Mucosa of stomach (tissue), 1 donor: ENCODE results near the gene TMEM170A.

ENCODE experiments used
- H3K27me3 ChIP-seq: one replicate; pipeline ENCODE4 v1.7.0; 2013; ENCODE audit warnings: mild to moderate bottlenecking, low read length; ENCODE audit not compliant: control insufficient read depth, insufficient read depth
- H3K36me3 ChIP-seq: one replicate; pipeline ENCODE4 v1.7.0; 2013; ENCODE audit warnings: low read length; ENCODE audit not compliant: control insufficient read depth, insufficient read depth
- H3K4me1 ChIP-seq: one replicate; pipeline ENCODE4 v1.7.0; 2013; ENCODE audit warnings: mild to moderate bottlenecking, low read length; ENCODE audit not compliant: control insufficient read depth, insufficient read depth
- H3K4me3 ChIP-seq: one replicate; pipeline ENCODE4 v1.7.0; 2013; ENCODE audit warnings: low read length
- H3K9ac ChIP-seq: one replicate; pipeline ENCODE4 v1.7.0; 2013; ENCODE audit warnings: mild to moderate bottlenecking, low read length, moderate library complexity
- H3K9me3 ChIP-seq: one replicate; pipeline ENCODE4 v1.7.0; 2013; ENCODE audit warnings: mild to moderate bottlenecking, low read length, moderate library complexity; ENCODE audit not compliant: control insufficient read depth
- donor health status: Pancreatic carcinoma.

TMEM170A gene

GRCh38 chr16:75402821-75403475 is 61.5 kb downstream of the TMEM170A start:
- no peaks in the 10 kb centered on the region for H3K27me3 ChIP-seq
- H3K4me3 ChIP-seq = no peak overlapping the region
- H3K9ac ChIP-seq = no peak overlapping the region
- no peaks in the 10 kb centered on the region for H3K9me3 ChIP-seq
- H3K36me3 ChIP-seq = no peaks in the 10 kb centered on the region
- no peaks in the 10 kb centered on the region for H3K4me1 ChIP-seq

- Histone ChIP-seq H3K9me3 (no peaks in the 10 kb centered on the region), H3K4me3 (no peak overlapping the region), H3K27me3 (no peaks in the 10 kb centered on the region), H3K9ac (no peak overlapping the region), H3K4me1 (no peaks in the 10 kb centered on the region), H3K36me3 (no peaks in the 10 kb centered on the region)
These were observed 62.2 kb downstream of the TMEM170A start for GRCh38 chr16:75402159-75402820.

- H3K4me1 ChIP-seq = no peaks in the 10 kb centered on the region
- H3K9me3 ChIP-seq = no peaks in the 10 kb centered on the region
- H3K4me3 ChIP-seq = no peak overlapping the region
- no peaks in the 10 kb centered on the region for H3K27me3 ChIP-seq
- no peaks in the 10 kb centered on the region for H3K36me3 ChIP-seq
- H3K9ac ChIP-seq = no peak overlapping the region
These were observed 62.8 kb downstream of the TMEM170A start for GRCh38 chr16:75401691-75402090.

- H3K36me3 ChIP-seq = no peaks in the 10 kb centered on the region
- no peaks in the 10 kb centered on the region for H3K9me3 ChIP-seq
- H3K9ac ChIP-seq = no peak overlapping the region
- no peaks in the 10 kb centered on the region for H3K4me1 ChIP-seq
- no peaks in the 10 kb centered on the region for H3K27me3 ChIP-seq
- no peak overlapping the region for H3K4me3 ChIP-seq
These were observed 66.2 kb downstream of the TMEM170A start for GRCh38 chr16:75398333-75398732.

GRCh38 chr16:75394941-75395340 is 69.5 kb downstream of the TMEM170A start:
- H3K36me3 ChIP-seq = no peaks in the 10 kb centered on the region
- H3K9ac ChIP-seq = no peak overlapping the region
- H3K27me3 ChIP-seq = no peaks in the 10 kb centered on the region
- H3K4me1 ChIP-seq = no peaks in the 10 kb centered on the region
- H3K9me3 ChIP-seq = no peaks in the 10 kb centered on the region
- H3K4me3 ChIP-seq = no peak overlapping the region
